Hepatocyte (in vitro differentiated cells): ENCODE data around the gene OGFOD1.

ENCODE experiments used
- CTCF ChIP-seq: fragments of 200-600 bp; sonication (generic); IDR thresholded peaks from 2 replicates; pipeline ENCODE4 v1.5.1; 2016; ENCODE audit warnings: antibody characterized with exemption, mild to moderate bottlenecking; ENCODE audit not compliant: poor library complexity
- EZH2 ChIP-seq: fragments of 200-600 bp; sonication (generic); IDR thresholded peaks from 2 replicates; pipeline ENCODE4 v1.6.1; 2016; ENCODE audit warnings: antibody characterized with exemption, mild to moderate bottlenecking, borderline replicate concordance

- TF ChIP-seq CTCF (no peak), EZH2 (no peak)
Measured at GRCh38 chr16:56479469-56479868, 28.1 kb downstream of the OGFOD1 start.
